Measurements from ENCODE around the gene TSHZ1.

TSHZ1 gene, protein sequence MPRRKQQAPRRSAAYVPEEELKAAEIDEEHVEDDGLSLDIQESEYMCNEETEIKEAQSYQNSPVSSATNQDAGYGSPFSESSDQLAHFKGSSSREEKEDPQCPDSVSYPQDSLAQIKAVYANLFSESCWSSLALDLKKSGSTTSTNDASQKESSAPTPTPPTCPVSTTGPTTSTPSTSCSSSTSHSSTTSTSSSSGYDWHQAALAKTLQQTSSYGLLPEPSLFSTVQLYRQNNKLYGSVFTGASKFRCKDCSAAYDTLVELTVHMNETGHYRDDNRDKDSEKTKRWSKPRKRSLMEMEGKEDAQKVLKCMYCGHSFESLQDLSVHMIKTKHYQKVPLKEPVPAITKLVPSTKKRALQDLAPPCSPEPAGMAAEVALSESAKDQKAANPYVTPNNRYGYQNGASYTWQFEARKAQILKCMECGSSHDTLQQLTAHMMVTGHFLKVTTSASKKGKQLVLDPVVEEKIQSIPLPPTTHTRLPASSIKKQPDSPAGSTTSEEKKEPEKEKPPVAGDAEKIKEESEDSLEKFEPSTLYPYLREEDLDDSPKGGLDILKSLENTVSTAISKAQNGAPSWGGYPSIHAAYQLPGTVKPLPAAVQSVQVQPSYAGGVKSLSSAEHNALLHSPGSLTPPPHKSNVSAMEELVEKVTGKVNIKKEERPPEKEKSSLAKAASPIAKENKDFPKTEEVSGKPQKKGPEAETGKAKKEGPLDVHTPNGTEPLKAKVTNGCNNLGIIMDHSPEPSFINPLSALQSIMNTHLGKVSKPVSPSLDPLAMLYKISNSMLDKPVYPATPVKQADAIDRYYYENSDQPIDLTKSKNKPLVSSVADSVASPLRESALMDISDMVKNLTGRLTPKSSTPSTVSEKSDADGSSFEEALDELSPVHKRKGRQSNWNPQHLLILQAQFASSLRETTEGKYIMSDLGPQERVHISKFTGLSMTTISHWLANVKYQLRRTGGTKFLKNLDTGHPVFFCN (N-terminal part only)

GRCh38 chr18:75210274-75211001 lies at the start of gene TSHZ1:
Gene TSHZ1, plus strand, starts transcription at chr18:75210797. Its CDS starts 1,080 bp downstream, at chr18:75211877.
- DNase-seq (ENCODE audit: low read depth): no peak

DNA sequence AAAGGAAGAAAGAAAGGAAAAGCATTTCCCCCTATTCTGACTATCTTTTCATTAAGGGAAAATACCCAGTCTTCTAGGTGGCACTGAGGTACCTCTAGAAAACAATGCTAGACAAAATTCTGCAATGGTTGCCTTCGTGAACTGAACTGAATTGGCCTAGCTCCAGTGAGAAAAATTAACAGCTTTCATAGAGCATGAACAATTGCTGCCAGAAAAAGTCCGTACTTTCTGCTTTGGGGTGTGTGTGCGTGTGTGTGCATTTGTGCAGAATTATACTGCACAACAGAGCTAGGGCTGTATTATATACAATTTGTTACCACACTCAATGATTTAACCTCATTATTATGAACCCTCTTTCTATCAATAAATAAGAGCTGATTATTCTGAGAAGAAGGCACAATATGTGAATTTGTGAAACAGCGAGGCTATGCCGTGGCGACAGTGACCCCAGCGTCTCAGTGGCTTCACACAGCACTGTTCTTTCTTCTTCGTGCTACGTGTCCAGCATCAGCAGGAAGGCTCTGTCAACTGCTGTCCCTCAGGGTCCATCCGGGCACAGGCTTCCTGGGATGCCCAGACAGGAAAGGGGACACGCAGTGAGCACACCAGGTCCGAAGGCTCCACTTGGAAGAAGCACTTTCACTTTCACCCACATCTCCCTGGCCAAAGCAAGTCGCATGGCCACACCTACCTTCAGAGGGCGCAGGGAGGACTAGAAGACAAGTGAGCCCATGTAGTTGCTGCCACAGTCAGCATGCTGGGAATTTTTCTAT lies 49.2 kb upstream of the TSHZ1 start:
- DNase-seq (ENCODE audit: low read depth): no peak

GRCh38 chr18:75162467-75162866 lies 48.1 kb upstream of the TSHZ1 start:
- no peak for DNase-seq (ENCODE audit: low read depth)

DNA sequence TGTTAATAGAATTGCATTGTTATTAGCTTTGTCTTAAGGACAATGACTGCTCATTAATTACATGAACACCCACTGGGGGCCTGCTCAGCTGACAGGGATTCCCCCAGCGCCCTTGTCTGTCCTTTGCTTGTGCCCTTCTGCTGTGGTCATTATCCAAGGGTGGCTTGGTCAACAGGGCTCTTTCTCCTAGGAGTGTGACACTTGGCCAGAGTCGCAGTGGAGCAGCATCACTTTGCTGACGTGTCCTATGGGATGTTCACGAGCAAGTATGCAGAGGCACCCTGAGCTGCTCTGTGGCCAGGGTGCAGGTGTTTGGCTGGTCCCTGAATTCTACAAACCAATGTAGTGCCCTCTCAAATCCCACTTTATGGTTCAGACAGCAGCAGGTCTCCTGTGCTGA lies 47.6 kb upstream of the TSHZ1 start:
- no peak for DNase-seq (ENCODE audit: low read depth)

GRCh38 chr18:75163736-75164135 lies 46.9 kb upstream of the TSHZ1 start:
- DNase-seq (ENCODE audit: low read depth): no peak

- no peak for DNase-seq (ENCODE audit: low read depth)
These were observed 46.1 kb upstream of the TSHZ1 start for GRCh38 chr18:75164479-75164878.

DNA sequence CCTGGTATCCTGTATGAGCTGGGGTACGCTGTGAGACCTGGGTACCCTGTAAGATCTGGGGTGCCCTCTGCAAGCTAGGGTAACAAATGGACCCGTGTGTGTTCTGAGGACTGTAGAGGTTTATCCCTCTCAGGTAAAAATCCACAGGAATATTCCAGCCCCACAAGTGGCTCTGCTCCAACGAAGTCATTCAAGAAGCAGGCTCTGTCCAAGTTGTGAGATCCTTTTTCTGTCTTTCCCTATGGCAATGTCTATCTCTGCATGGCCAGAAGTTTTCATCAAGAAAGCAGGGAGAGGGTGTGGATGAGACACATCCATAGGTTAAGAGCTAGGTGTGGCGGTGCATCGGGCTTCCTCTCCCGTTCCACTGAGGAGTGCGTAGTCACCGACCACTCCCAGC lies 44.7 kb upstream of the TSHZ1 start:
- DNase-seq (ENCODE audit: low read depth): no peak

- no peak for DNase-seq (ENCODE audit: low read depth)
These were observed 43.5 kb upstream of the TSHZ1 start for GRCh38 chr18:75167137-75167536.

GRCh38 chr18:75167759-75168618 lies 42.6 kb upstream of the TSHZ1 start:
- no peak for DNase-seq (ENCODE audit: low read depth)

GRCh38 chr18:75168619-75169018 lies 42.0 kb upstream of the TSHZ1 start:
- DNase-seq (ENCODE audit: low read depth): no peak

DNA sequence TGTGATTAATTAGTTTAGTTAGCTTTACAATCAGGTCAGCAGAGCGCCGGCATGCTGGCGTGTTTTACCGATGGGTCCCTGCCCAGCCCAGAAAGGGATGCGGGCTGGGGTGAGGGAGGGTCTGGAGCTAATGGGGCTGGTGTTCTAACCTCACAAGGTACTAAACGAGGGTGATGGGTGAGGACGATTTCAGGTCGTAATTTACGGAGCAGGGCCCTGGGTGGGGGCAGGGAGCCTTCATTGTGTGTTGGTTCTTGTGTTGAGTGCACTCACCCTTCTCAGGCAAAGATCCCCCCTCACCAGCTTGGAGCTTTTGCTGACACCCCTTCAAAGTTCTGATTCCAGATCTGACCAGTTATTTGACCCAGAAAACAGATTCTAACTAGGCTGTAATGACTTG lies 41.2 kb upstream of the TSHZ1 start:
- no peak for DNase-seq (ENCODE audit: low read depth)

DNA sequence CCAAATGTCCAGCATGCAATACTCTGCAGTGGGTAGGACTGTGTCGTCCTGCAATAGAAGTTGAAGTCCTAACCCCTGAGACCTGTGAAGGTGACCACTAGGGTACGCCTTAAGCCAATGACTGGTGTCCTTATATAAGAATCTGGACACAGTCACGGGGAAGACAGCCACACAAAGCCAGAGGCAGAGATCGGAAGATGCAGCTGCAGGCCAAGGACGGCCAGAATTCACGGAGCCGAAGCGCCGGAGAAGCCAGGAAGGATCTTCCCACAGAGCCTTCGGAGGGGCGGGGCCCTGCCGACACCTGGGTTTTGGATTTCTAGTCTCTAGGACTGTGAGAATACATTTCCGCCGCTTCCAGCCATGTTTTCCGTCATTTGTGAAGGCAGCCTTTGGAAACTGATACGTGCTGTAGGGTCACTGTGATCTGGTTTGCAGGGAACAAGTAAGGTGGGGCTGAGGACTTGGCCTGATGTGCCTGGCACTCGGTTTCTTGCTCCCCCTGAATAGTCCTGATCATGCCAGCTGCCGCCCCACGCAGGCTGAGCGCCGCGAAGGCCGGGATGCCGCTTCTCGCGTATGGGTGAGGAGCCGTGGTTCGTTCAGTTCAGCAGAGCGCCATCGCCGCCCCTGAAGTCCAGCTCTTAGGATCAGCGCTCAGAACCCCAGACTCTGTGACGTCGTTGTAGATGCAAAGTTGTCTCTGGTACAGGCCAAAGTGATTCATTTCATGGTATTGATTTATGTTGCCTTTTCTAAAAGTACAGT lies 40.4 kb upstream of the TSHZ1 start:
- DNase-seq (ENCODE audit: low read depth): no peak

DNA sequence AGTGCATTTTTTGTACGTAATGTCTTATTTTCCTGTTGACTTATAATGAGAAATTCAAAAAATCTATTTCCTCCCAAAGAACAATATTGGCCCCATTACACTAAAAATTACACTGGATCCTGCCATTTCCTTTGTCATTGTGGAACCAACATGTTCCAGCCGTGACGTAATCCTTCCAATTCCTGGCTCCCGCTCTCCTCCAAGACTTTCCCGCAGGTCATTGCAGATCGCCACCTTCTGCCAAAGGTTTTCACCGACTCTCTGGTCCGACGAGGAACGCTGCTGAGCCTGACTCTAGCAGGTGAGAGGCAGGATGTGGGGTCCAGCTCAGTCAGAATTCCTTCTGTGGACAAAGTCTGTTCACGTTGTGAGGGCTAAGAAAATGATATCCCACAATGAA lies 39.7 kb upstream of the TSHZ1 start:
- no peak for DNase-seq (ENCODE audit: low read depth)

DNA sequence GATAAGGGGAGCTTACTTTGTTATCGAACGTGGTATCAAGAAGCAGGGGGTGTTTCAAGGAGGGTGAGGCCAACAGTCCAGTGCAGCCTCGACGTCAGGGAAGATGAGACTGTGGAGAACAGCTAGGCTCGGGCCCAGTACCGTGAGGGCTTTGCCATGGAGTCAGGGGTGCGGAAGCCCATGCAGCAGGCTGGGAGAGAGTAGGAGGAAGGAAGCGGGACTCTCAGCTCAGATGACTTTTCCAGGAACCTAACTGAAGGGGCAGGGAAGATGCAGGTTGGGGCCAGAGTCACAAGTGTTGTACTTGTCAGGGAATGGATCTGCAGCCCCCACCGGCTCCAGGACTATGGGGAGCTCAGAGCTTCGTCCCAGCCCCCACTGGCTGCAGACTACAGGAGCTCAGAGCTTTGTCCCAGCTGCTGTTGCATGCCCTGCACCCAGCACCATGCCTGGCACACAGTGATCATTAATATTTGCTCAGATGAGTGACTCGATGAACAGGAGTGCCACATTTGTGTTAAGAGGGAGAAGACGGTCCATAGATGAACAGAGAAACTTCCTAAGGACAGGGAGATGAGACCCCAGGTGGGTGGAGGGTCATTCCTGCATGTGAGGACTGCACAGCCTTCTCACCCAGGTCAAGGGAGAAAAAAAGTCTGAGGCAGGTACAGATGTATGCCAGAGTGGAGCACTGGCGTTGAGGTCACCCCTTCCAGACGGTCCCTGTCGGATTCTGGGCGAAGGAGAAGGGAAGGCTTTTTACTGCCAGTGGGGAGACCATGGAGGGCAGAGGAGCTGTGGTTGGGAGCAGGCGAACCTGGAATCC lies 38.1 kb upstream of the TSHZ1 start:
- DNase-seq (ENCODE audit: low read depth): no peak

GRCh38 chr18:75173125-75173432 lies 37.5 kb upstream of the TSHZ1 start:
- DNase-seq (ENCODE audit: low read depth): no peak

DNA sequence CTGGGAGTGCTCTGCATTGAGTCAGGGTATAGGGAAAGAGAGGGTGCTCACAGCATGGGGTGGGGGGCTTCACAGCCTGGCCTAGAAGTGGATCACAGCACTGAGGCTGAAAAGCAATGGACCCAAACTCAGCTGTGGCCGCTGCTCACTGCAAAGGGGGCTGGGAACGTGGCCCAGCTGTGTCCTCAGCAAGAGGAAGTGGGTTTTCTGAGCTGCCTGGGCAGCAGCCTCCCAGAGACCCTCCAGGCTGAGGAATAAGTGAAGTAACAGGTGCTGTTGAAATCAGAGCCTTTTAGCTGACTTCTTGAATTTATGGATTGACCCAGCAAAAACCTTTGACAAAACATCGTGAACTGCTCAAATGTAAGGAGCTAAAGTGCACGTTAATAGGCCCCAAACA lies 36.9 kb upstream of the TSHZ1 start:
- DNase-seq (ENCODE audit: low read depth): no peak

- DNase-seq (ENCODE audit: low read depth): no peak
These were observed 33.7 kb upstream of the TSHZ1 start for GRCh38 chr18:75176849-75177248.

DNA sequence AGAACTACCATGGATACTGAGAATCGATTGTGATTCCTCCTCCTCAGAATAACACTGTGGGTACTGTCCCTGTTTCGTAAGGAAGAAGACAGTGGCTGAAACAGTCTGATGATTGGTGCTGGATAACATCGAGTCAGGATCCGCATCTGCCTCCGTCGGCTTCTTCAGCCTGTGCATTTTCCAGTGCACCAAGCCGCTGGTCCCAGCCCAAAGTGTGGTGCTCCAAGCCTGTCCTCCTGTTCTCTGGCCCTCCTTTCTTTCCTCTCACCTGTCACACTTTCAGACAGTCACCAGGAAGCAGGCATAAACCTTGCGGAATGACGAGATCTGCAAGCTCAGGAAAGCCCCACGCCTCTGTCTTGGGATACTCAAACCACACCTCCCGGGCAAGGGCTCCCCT lies 32.2 kb upstream of the TSHZ1 start:
- no peak for DNase-seq (ENCODE audit: low read depth)

All from stimulated activated CD8-positive, alpha-beta memory T cell treated with anti-CD3 and anti-CD28 coated beads, Interleukin-15, amount 100 ng/mL, for 24 hours (primary cell).